ENCODE measurements around the gene TMC1. TPM values are rescaled to one million over a fixed set of nuclear protein-coding genes. Genes with fewer than 3 reads are reported as not detected.
A peak's percentile ranks its signal among the peaks of the same experiment; 100 is the strongest.

The TMC1 gene
- total and polyA plus RNA-seq, 2 donors from 2014 or later, result 0.25 to 1.2 TPM

- intact Hi-C loops (cut with DNase I), result no loop called here
- DNase-seq, result no peak
- Histone ChIP-seq H3K9ac (ENCODE audit: low read length in 3 of 3) (no peak overlapping the region), H3K27ac (ENCODE audit: low read depth in 2 of 2, low read length in 2 of 2) (no peak overlapping the region), H3K27me3 (ENCODE audit: control insufficient read depth, insufficient read depth, low read length) (no peaks in the 10 kb centered on the region), H3K4me3 (ENCODE audit: low read length in 3 of 3) (no peak overlapping the region), H3K36me3 (ENCODE audit: control insufficient read depth in 2 of 3, insufficient read depth in 3 of 3, low read length in 3 of 3) (no peaks in the 10 kb centered on the region), H3K4me1 (ENCODE audit: control insufficient read depth in 2 of 3, insufficient read depth in 2 of 3, low read depth in 1 of 3, low read length in 3 of 3) (no peaks in the 10 kb centered on the region), H3K9me3 (ENCODE audit: control insufficient read depth in 2 of 3, insufficient read depth in 1 of 3, low read length in 3 of 3) (peaks cover 0 to under 1% (median 0%) of the 10 kb centered on the region in 3 donors)
- TF ChIP-seq CTCF (IDR thresholded peaks at IDR 0.05; ENCODE audit: borderline replicate concordance, extremely low read depth, insufficient read depth), result peak; percentile 12
- FAIRE-seq, result no peak
Measured at GRCh38 chr9:72807765-72808445, 286.5 kb downstream of the TMC1 start.

GRCh38 chr9:72808446-72808768 is 287.0 kb downstream of the TMC1 start:
- Histone ChIP-seq H3K4me3 (ENCODE audit: low read length in 3 of 3) (no peak overlapping the region), H3K9ac (ENCODE audit: low read length in 3 of 3) (no peak overlapping the region), H3K36me3 (ENCODE audit: control insufficient read depth in 2 of 3, insufficient read depth in 3 of 3, low read length in 3 of 3) (no peaks in the 10 kb centered on the region), H3K4me1 (ENCODE audit: control insufficient read depth in 2 of 3, insufficient read depth in 2 of 3, low read depth in 1 of 3, low read length in 3 of 3) (no peaks in the 10 kb centered on the region), H3K27ac (ENCODE audit: low read depth in 2 of 2, low read length in 2 of 2) (no peak overlapping the region), H3K9me3 (ENCODE audit: control insufficient read depth in 2 of 3, insufficient read depth in 1 of 3, low read length in 3 of 3) (no peaks in the 10 kb centered on the region), H3K27me3 (ENCODE audit: control insufficient read depth, insufficient read depth, low read length) (no peaks in the 10 kb centered on the region)
- intact Hi-C loops (cut with DNase I), result no loop called here
- FAIRE-seq (no peak), DNase-seq (no peak)
- TF ChIP-seq CTCF (IDR thresholded peaks at IDR 0.05; ENCODE audit: borderline replicate concordance, extremely low read depth, insufficient read depth), result no peak

- TF ChIP-seq CTCF (IDR thresholded peaks at IDR 0.05; ENCODE audit: borderline replicate concordance, extremely low read depth, insufficient read depth), result no peak
- no peak for DNase-seq
- Histone ChIP-seq H3K9ac (ENCODE audit: low read length in 3 of 3) (no peak overlapping the region), H3K4me3 (ENCODE audit: low read length in 3 of 3) (no peak overlapping the region), H3K27ac (ENCODE audit: low read depth in 2 of 2, low read length in 2 of 2) (no peak overlapping the region), H3K36me3 (ENCODE audit: control insufficient read depth in 2 of 3, insufficient read depth in 3 of 3, low read length in 3 of 3) (no peaks in the 10 kb centered on the region), H3K4me1 (ENCODE audit: control insufficient read depth in 2 of 3, insufficient read depth in 2 of 3, low read depth in 1 of 3, low read length in 3 of 3) (no peaks in the 10 kb centered on the region), H3K27me3 (ENCODE audit: control insufficient read depth, insufficient read depth, low read length) (no peaks in the 10 kb centered on the region), H3K9me3 (ENCODE audit: control insufficient read depth in 2 of 3, insufficient read depth in 1 of 3, low read length in 3 of 3) (no peaks in the 10 kb centered on the region)
- intact Hi-C loops (cut with DNase I), result no loop called here
- FAIRE-seq, result no peak
Measured at GRCh38 chr9:72809586-72809985, 288.2 kb downstream of the TMC1 start.
